Hepatocyte (in vitro differentiated cells): Measurements from ENCODE around the gene SMARCB1. TPM values are rescaled to one million over a fixed set of nuclear protein-coding genes. Genes with fewer than 3 reads are reported as not detected.
A peak's percentile ranks its signal among the peaks of the same experiment; 100 is the strongest.
"Not testable (repeated sequence)": the region's sequence is repeated elsewhere in the genome, so short reads cannot be mapped to it uniquely, and the experiment has no call there.

Source experiments
- DNase-seq: peaks from one replicate; pipeline ENCODE4 v3.0.0-alpha.2; 2016; ENCODE audit warnings: low spot score
- H2AFZ ChIP-seq: fragments of 200-600 bp; sonication (generic); 2 replicates; pipeline ENCODE4 v1.6.0; 2016; ENCODE audit warnings: antibody characterized with exemption, mild to moderate bottlenecking
- H3K27ac ChIP-seq: fragments of 200-600 bp; sonication (generic); 2 replicates; pipeline ENCODE4 v1.5.1; 2016; ENCODE audit warnings: mild to moderate bottlenecking
- H3K27me3 ChIP-seq: fragments of 200-600 bp; sonication (generic); 2 replicates; pipeline ENCODE4 v1.6.1; 2016
- H3K36me3 ChIP-seq: fragments of 200-600 bp; sonication (generic); replicated peaks from 2 replicates; pipeline ENCODE4 v1.5.1; 2016; ENCODE audit warnings: low read depth; ENCODE audit not compliant: insufficient read depth
- H3K4me1 ChIP-seq: fragments of 200-600 bp; sonication (generic); 2 replicates; pipeline ENCODE4 v1.5.1; 2016; ENCODE audit warnings: mild to moderate bottlenecking, moderate library complexity; ENCODE audit not compliant: insufficient read depth
- H3K4me2 ChIP-seq: fragments of 200-600 bp; sonication (generic); 2 replicates; pipeline ENCODE4 v1.6.0; 2016
- H3K4me3 ChIP-seq: fragments of 200-600 bp; sonication (generic); 2 replicates; pipeline ENCODE4 v1.5.1; 2016; ENCODE audit warnings: mild to moderate bottlenecking
- H3K79me2 ChIP-seq: fragments of 200-600 bp; sonication (generic); 2 replicates; pipeline ENCODE4 v1.6.0; 2017; ENCODE audit warnings: mild to moderate bottlenecking
- H3K9me2 ChIP-seq: fragments of 200-600 bp; sonication (generic); replicated peaks from 2 replicates; pipeline ENCODE4 v1.6.0; 2017; ENCODE audit warnings: mild to moderate bottlenecking; ENCODE audit not compliant: insufficient read depth
- H3K9me3 ChIP-seq: fragments of 200-600 bp; sonication (generic); 2 replicates; pipeline ENCODE4 v1.5.1; 2016; ENCODE audit warnings: low read depth, mild to moderate bottlenecking
- H4K20me1 ChIP-seq: fragments of 200-600 bp; sonication (generic); 2 replicates; pipeline ENCODE4 v1.6.0; 2016; ENCODE audit warnings: mild to moderate bottlenecking; ENCODE audit not compliant: insufficient read depth, poor library complexity, severe bottlenecking
- CTCF ChIP-seq: fragments of 200-600 bp; sonication (generic); IDR thresholded peaks from 2 replicates; pipeline ENCODE4 v1.5.1; 2016; ENCODE audit warnings: antibody characterized with exemption, mild to moderate bottlenecking; ENCODE audit not compliant: poor library complexity
- EZH2 ChIP-seq: fragments of 200-600 bp; sonication (generic); IDR thresholded peaks from 2 replicates; pipeline ENCODE4 v1.6.1; 2016; ENCODE audit warnings: antibody characterized with exemption, mild to moderate bottlenecking, borderline replicate concordance
- EZH2phosphoT487 ChIP-seq: fragments of 200-600 bp; sonication (generic); IDR thresholded peaks from one replicate; pipeline ENCODE4 v1.6.1; 2018; ENCODE audit warnings: antibody characterized with exemption, mild to moderate bottlenecking, low read depth, moderate library complexity; ENCODE audit not compliant: unreplicated experiment, severe bottlenecking
- WGBS: methylation state at CpG from one replicate; pipeline ENCODE4 v1.1.6; 2016; ENCODE audit warnings: low lambda C conversion rate; ENCODE audit errors: missing lambda C conversion rate; 5-methylcytosine and 5-hydroxymethylcytosine counted together
- polyA plus RNA-seq: library from polyadenylated mRNA; unstranded; fragments of >200 nt; fragmentation: Nextera tagmentation; extraction: Ambion mirVana; gene quantifications from 2 replicates; pipeline ENCODE4 v1.2.1, GENCODE V29; 2016
- total RNA-seq: library from RNA; depleted of rRNA; stranded (reverse); fragments of >200 nt; gene quantifications from 2 replicates; pipeline ENCODE4 v1.2.3, GENCODE V29; 2014

SMARCB1 gene
- total and polyA plus RNA-seq, 2 experiments from 2014 or later: 84.3 to 120 TPM

- peaks cover 11% of the 10 kb centered on the region for H3K4me1 ChIP-seq
- no peaks in the 10 kb centered on the region for H3K27me3 ChIP-seq
- H3K79me2 ChIP-seq: peaks cover 18% of the 10 kb centered on the region
- TF ChIP-seq EZH2: no peak
- no peak for TF ChIP-seq EZH2phosphoT487
- no peak for TF ChIP-seq CTCF
- H3K27ac ChIP-seq: no peak overlapping the region
- no peak overlapping the region for H2AFZ ChIP-seq
- no peak for DNase-seq
- 98% methylated on average over 4 of the region's 4 CpGs for WGBS
- no peak overlapping the region for H3K4me3 ChIP-seq
- H3K9me3 ChIP-seq: no peaks in the 10 kb centered on the region
- H3K9me2 ChIP-seq: no peaks in the 10 kb centered on the region
- H3K4me2 ChIP-seq: peak overlapping the region; percentile 90
- H3K36me3 ChIP-seq: no peaks in the 10 kb centered on the region
- no peaks in the 10 kb centered on the region for H4K20me1 ChIP-seq
Measured at GRCh38 chr22:23859201-23859600, 72.4 kb downstream of the SMARCB1 start.

GRCh38 chr22:23860187-23860586, 73.4 kb downstream of the SMARCB1 start:
- not testable (repeated sequence) for H3K36me3 ChIP-seq, H3K27me3 ChIP-seq, H3K4me3 ChIP-seq, H4K20me1 ChIP-seq, H3K27ac ChIP-seq, DNase-seq, H3K9me3 ChIP-seq, H3K4me2 ChIP-seq, H3K9me2 ChIP-seq, H2AFZ ChIP-seq
- Histone ChIP-seq H3K79me2 (peaks cover 18% of the 10 kb centered on the region), H3K4me1 (peaks cover 11% of the 10 kb centered on the region)
- WGBS: 84% methylated on average over 8 of the region's 8 CpGs

- H3K79me2 ChIP-seq: peaks cover 18% of the 10 kb centered on the region
- H3K27me3 ChIP-seq: no peaks in the 10 kb centered on the region
- peak; percentile 46 for TF ChIP-seq CTCF
- no peak for TF ChIP-seq EZH2phosphoT487
- no peak for TF ChIP-seq EZH2
- H2AFZ ChIP-seq: no peak overlapping the region
- H3K4me3 ChIP-seq: no peak overlapping the region
- H3K27ac ChIP-seq: no peak overlapping the region
- no peaks in the 10 kb centered on the region for H3K9me3 ChIP-seq
- 88% methylated on average over 3 of the region's 3 CpGs for WGBS
- no peaks in the 10 kb centered on the region for H4K20me1 ChIP-seq
- H3K36me3 ChIP-seq: no peaks in the 10 kb centered on the region
- peaks cover 7% of the 10 kb centered on the region for H3K4me1 ChIP-seq
- no peaks in the 10 kb centered on the region for H3K9me2 ChIP-seq
- DNase-seq: peak; percentile 50
- no peak overlapping the region for H3K4me2 ChIP-seq
Measured at GRCh38 chr22:23862103-23862502, 75.3 kb downstream of the SMARCB1 start.

- not testable (repeated sequence) for H3K4me3 ChIP-seq, H3K4me1 ChIP-seq, H3K4me2 ChIP-seq, H3K27ac ChIP-seq, H3K9me3 ChIP-seq, H2AFZ ChIP-seq, H3K27me3 ChIP-seq, H3K36me3 ChIP-seq, H3K79me2 ChIP-seq, H3K9me2 ChIP-seq, DNase-seq, H4K20me1 ChIP-seq
- WGBS: 94% methylated on average over 11 of the region's 11 CpGs
Measured at GRCh38 chr22:23864499-23865154, 77.9 kb downstream of the SMARCB1 start.
